ENCODE results near the gene RETREG2.

DNA sequence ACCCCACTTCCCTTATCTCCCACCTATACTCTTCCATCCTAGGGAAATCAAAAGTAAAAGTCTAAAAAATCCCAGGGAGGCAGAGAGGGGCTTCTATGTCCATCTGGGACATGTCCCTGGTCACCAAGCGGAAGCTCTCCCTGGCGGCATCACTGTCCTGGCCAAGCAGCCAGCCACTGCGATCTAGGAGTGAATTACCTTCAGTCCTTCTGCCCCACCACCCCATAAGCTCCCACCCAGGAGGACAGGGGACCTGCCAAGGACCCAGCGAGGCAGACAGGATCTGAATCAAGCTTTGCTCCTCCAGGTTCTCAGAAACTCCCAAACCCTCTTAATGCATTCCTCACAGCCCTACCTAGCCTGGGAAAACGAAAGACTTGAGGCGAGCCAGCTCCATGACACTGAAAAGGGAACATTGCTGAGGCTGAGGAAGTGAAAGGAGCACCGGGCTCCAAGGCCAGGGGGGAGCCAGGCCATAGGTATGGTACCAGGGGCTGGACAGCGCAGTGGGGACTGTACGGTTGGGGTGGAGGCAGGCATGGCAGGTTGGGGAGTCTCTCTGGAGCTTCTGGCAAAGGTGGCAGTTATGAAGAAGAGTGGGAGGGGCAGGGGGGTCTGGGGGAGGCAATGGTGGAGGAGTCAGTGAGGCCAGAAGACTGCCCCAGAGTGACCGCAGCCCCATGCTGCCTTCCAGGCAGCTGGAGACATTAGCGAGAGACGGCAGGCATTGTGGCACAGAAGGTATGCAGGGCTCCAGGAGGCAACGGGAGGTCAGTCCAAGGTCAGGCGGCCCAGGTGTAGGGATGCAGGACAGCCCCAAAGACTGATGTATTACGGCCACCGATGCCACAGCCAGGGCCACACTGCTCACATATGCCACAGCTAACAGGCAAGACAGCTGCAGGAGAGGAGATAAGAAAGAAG lies 5.6 kb upstream of the RETREG2 start:
- TF ChIP-seq, protein P1, sequence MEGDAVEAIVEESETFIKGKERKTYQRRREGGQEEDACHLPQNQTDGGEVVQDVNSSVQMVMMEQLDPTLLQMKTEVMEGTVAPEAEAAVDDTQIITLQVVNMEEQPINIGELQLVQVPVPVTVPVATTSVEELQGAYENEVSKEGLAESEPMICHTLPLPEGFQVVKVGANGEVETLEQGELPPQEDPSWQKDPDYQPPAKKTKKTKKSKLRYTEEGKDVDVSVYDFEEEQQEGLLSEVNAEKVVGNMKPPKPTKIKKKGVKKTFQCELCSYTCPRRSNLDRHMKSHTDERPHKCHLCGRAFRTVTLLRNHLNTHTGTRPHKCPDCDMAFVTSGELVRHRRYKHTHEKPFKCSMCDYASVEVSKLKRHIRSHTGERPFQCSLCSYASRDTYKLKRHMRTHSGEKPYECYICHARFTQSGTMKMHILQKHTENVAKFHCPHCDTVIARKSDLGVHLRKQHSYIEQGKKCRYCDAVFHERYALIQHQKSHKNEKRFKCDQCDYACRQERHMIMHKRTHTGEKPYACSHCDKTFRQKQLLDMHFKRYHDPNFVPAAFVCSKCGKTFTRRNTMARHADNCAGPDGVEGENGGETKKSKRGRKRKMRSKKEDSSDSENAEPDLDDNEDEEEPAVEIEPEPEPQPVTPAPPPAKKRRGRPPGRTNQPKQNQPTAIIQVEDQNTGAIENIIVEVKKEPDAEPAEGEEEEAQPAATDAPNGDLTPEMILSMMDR (IDR thresholded peaks at IDR 0.05): no peak
- TF ChIP-seq POLR2A (IDR thresholded peaks at IDR 0.05): no peak

Measured in uterus (tissue), 2 donors.